Midbrain (tissue), 1 donor: ENCODE data around the gene TRMT44.

ENCODE experiments used
- DNase-seq: peaks from one replicate; lab custom pipeline; 2025; lab: John Stamatoyannopoulos, UW

The TRMT44 gene

GRCh38 chr4:8434251-8435073, 6.1 kb upstream of the TRMT44 start:
- DNase-seq: no peak

DNA sequence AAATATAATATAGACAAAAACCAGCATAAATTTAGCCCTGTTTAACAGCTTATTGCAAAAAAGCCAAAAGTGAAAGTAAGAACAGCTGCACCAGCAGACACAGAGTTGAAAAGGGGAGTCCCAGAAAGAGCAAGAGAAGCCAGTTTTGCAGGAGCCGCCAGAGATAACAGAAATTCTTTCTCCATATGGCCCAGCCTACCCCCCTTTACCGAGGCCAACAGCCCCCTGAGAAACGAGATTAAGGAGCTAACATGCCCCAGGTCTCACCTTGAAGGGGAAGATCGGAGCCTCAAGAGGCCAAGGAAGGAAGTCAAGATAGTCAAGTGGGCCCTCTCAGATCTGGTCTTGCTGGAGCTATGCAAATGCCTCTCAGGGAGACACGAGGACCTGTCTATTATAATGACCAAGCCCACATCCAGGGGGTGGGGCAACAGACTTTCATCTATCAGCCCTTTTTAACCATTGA, 4.9 kb upstream of the TRMT44 start:
- no peak for DNase-seq

DNA sequence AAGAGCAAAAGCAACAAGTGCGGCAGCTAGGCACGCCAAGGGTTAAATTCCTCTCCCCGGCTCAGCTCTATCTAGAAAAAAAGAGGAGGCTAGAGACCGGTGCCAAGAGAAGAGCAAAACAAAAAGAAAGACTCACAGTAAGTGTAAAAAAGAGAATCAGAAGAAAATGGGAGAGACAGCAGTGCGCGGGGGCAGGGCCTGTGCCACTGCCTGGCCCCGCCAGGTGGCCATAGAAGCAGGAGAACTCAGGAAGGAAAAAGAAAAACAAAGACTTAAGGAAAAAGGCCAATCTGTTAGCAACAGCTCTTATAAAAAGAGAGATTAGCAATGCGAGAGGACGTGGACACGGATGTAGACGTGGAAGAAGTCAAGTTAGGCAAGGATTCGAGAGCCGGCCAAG, 3.3 kb upstream of the TRMT44 start:
- DNase-seq: no peak

DNA sequence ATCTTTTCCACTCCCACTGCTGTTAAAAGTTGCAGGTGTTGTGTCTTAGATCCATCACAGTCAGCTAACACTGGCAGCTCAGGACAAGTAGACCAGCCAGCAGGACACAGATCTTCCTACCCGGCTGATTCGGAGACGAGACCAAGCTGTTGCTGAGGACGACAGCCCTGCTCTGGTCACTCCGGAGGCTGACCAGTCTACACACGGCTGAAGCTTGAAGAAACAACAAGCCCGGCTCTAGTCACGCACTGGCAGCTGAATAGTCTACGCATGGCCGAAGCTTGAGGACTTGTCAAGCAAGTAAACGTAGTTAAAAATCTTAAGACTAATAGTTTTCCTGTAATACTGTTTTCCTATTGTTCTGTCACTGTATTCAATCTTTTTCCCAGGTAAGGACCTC, 1.8 kb upstream of the TRMT44 start:
- no peak for DNase-seq

DNA sequence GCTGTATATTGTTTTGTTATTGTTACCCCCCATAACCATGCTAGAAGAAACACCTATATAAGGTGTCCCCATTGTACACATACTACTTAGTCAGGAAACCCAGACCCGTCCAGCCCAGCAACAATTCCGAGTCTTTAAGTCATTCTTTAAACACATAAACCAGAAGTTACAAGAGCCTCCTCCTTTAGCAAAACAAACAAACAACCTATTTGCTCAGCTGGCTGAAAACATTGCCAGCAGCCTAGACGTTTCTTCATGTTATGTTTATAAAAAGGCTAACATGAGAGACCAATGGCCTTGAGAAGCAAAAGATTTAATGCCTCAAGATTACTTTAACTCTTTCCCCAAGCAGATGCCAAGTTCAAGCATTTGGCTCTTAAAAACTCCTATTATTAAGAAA, 1.4 kb upstream of the TRMT44 start:
- DNase-seq: no peak

GRCh38 chr4:8439914-8440491, 574 bp upstream of the TRMT44 start:
- peak; percentile 67 for DNase-seq

DNA sequence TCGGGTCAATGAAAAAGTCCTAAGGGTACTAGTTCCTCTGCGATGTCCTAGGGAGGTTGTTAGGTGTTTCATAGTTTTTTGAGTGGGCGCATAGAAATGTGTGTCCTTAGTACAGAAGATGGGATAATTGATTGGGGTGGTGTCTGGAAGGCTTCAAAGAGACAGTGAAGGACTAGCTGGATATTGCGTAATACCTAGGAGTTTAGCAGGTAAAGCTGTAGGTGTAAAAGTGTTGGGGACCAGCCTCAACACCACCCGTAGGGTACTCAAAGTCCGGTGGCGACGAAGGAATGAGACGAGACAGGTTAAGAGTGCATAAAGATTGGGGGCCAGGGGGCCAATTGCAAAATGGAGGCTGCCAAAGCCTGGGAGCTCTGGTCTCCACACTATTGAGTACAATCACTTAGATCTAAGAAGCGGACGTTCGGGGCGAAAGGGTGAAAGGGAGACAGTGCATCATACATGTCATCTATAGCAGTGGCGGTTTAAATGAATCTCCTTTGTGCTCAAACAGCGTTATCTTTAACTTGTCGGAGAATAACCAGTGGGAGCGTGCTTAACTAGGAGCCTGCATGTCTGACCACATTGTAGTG, 1.0 kb downstream of the TRMT44 start:
- no peak for DNase-seq

- no peak for DNase-seq
Measured at GRCh38 chr4:8442596-8443358, 2.2 kb downstream of the TRMT44 start.

DNA sequence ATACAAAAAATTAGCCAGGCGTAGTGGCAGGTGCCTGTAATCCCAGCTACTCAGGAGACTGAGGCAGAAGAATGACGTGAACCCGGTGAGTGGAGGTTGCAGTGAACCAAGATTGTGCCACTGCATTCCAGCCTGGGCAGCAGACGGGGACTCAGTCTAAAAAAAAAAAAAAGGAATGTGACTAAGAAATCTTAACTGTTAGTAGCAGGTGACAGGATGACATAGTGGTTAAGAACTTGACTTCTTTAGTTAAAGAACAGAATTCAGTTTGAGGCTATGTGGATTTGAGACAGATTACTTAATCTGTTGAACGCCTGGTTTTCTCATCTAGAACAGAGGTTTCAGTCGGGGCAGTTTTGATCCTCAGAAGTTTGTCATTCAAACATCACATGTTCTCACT, 3.2 kb downstream of the TRMT44 start:
- no peak for DNase-seq

DNA sequence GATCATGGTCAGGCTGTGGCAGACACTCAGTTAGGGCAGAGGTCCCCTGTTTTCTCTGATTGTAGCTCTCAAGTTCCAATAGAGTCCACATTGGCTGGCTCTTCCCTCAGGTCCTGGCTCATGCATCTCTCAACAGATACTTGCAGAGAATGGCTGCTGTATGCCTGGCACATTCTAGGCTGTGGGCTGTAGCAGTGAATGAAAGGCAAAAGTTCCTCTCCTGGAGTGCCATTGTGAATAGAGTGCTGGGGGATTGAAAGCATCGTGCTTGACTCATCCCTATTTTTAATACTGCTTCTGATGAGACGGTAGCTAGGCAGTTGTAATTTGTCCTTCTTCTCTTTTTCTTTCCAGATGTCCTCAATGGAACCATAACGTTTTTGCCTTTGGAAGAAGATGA, 5.5 kb downstream of the TRMT44 start:
- no peak for DNase-seq

GRCh38 chr4:8451440-8452182, 11.0 kb downstream of the TRMT44 start:
- DNase-seq: no peak

- DNase-seq: no peak
Measured at GRCh38 chr4:8453957-8454356, 13.4 kb downstream of the TRMT44 start.

DNA sequence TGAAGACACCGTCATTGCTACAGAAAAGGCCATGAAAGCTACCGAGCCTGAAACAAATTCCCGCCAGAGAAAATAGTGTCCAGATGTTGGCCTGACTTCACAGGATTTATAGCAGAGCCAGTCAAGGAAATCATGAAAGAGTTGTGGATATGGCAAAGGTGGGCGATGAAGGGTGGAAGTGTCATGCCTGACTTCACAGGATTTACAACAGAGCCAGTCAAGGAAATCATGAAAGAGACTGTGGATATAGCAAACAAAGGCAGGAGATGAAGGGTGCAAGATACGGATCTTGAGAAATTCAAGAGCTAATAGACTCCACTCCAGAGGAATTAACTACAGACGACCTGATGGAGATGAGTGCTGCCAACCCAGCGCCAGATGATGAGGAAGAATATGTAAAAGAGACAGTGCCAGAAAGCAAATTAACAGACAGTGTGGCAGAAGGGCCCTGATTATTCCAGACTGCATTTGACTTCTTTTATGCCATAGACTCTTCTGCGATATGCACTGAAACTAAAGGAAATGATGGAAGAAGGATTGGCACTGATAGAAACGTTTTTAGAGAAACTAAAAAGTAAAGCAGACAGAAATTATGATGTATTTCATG, 17.2 kb downstream of the TRMT44 start:
- DNase-seq: no peak

DNA sequence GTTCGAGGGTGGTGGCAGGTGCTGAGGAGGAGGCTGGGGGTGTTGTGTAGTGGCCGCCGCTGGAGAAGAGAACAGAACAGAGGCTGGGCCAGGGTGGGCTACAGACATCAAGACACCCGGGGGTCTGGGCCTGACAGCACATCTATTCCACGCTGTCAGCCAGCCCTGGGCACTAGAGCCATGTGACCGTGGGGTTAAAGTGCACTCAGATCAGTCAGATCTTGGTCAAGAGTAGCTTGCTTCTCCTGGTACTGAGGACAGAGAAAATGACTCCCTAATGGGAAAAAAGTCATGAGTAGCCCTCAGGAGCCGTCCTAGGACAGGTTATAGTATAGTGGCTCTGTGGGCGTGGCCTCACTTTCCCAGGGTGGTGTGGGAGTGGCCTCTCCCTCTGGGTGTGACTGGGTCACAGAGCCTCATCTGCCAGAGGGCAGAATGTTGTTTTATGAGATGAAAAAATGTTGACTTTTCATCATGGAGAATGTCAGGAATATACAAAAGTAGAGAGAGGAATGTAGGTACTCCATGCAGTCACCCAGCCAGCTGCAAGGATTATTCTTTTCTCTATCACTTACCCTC, 19.4 kb downstream of the TRMT44 start:
- no peak for DNase-seq

DNA sequence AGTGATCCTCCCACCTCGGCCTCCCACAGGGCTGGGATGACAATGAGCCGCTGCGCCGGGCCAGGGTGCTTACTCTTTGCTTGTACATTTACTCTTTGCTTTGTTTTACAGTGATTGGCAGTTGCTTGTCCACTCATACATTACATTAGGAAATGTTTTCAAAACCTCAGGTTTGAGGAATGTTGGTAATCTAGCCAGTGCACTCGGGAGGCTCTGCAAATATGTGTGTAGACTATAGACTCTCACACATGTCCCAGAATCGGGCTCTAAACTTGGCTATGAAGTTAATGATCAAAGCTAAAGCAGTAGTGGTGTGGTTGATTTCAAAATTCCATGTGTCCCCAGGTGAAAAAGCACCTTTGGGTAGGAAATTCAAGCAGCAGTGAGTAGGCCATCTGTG, 20.5 kb downstream of the TRMT44 start:
- no peak for DNase-seq

GRCh38 chr4:8461616-8462015, 21.0 kb downstream of the TRMT44 start:
- no peak for DNase-seq

GRCh38 chr4:8463811-8464210, 23.2 kb downstream of the TRMT44 start:
- DNase-seq: no peak

- no peak for DNase-seq
Measured at GRCh38 chr4:8464381-8464780, 23.8 kb downstream of the TRMT44 start.

- no peak for DNase-seq
Measured at GRCh38 chr4:8465615-8466611, 25.3 kb downstream of the TRMT44 start.

DNA sequence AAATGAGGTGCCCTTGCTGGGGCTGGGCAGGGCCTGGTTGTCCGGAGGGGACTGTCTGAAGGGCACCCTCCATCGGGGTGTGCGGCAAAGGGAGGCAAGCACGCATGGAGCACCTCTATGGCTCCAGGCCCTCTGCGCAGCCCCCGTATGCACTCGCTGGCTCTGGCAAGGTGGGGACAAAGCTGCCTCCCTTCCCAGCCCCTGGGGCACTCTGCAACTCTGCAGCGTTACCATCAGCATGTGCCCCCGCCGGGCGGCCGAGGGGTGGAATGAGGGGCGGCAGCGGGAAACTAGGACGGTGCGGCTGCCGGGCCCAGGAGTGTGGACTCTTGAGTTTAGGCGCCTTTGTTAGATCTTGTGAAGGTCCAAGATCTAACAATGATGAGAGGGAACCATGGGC, 26.4 kb downstream of the TRMT44 start:
- no peak for DNase-seq
